ENCODE measurements around the gene SLC25A51.

Gene SLC25A51

GRCh38 chr9:37946971-37947370, 43.0 kb upstream of the SLC25A51 start:
- H3K27ac ChIP-seq (ENCODE audit: low read depth, low read length) = no peak overlapping the region
- H3K4me2 ChIP-seq (ENCODE audit: low read depth, low read length, poor library complexity, severe bottlenecking) = no peak overlapping the region
- H3K4me3 ChIP-seq (ENCODE audit: insufficient read depth, low read length, poor library complexity, severe bottlenecking) = no peak overlapping the region
- no peak overlapping the region for H2AFZ ChIP-seq (ENCODE audit: low read depth, low read length, severe bottlenecking)
- H3F3A ChIP-seq (ENCODE audit: insufficient read depth) = no peaks in the 10 kb centered on the region
- H3K9ac ChIP-seq (ENCODE audit: low read length) = no peak overlapping the region
- H3K27me3 ChIP-seq (ENCODE audit: low read length) = no peaks in the 10 kb centered on the region
- no peaks in the 10 kb centered on the region for H3K36me3 ChIP-seq (ENCODE audit: low read length)
- H4K20me1 ChIP-seq (ENCODE audit: low read depth, low read length) = no peaks in the 10 kb centered on the region
- no peaks in the 10 kb centered on the region for H3K79me2 ChIP-seq (ENCODE audit: insufficient read depth, low read length)
- H3K9me3 ChIP-seq (ENCODE audit: insufficient read depth, low read length) = no peaks in the 10 kb centered on the region
- TF ChIP-seq EZH2phosphoT487 (conservative IDR thresholded peaks at IDR 0.05; ENCODE audit: low read length) (no peak), CTCF (IDR thresholded peaks at IDR 0.05; ENCODE audit: insufficient read depth, low read length, poor library complexity, severe bottlenecking) (no peak)
- no peaks in the 10 kb centered on the region for H3K9me2 ChIP-seq (replicated peaks; ENCODE audit: insufficient read depth, low read length)

GRCh38 chr9:37946041-37946440, 42.1 kb upstream of the SLC25A51 start:
- Histone ChIP-seq H3K9me3 (ENCODE audit: insufficient read depth, low read length) (no peaks in the 10 kb centered on the region), H3K4me3 (ENCODE audit: insufficient read depth, low read length, poor library complexity, severe bottlenecking) (no peak overlapping the region), H3K27ac (ENCODE audit: low read depth, low read length) (no peak overlapping the region), H3K79me2 (ENCODE audit: insufficient read depth, low read length) (no peaks in the 10 kb centered on the region), H2AFZ (ENCODE audit: low read depth, low read length, severe bottlenecking) (no peak overlapping the region), H3K36me3 (ENCODE audit: low read length) (no peaks in the 10 kb centered on the region), H3K9me2 (replicated peaks; ENCODE audit: insufficient read depth, low read length) (no peaks in the 10 kb centered on the region), H4K20me1 (ENCODE audit: low read depth, low read length) (no peaks in the 10 kb centered on the region), H3K4me2 (ENCODE audit: low read depth, low read length, poor library complexity, severe bottlenecking) (no peak overlapping the region), H3K27me3 (ENCODE audit: low read length) (no peaks in the 10 kb centered on the region), H3K9ac (ENCODE audit: low read length) (no peak overlapping the region), H3F3A (ENCODE audit: insufficient read depth) (no peaks in the 10 kb centered on the region)
- TF ChIP-seq CTCF (IDR thresholded peaks at IDR 0.05; ENCODE audit: insufficient read depth, low read length, poor library complexity, severe bottlenecking) (no peak), EZH2phosphoT487 (conservative IDR thresholded peaks at IDR 0.05; ENCODE audit: low read length) (no peak)

GRCh38 chr9:37944671-37945481, 40.9 kb upstream of the SLC25A51 start:
- Histone ChIP-seq H3K27me3 (ENCODE audit: low read length) (no peaks in the 10 kb centered on the region), H3K9ac (ENCODE audit: low read length) (no peak overlapping the region), H3K9me3 (ENCODE audit: insufficient read depth, low read length) (no peaks in the 10 kb centered on the region), H4K20me1 (ENCODE audit: low read depth, low read length) (no peaks in the 10 kb centered on the region), H3K4me2 (ENCODE audit: low read depth, low read length, poor library complexity, severe bottlenecking) (no peak overlapping the region), H3K36me3 (ENCODE audit: low read length) (no peaks in the 10 kb centered on the region), H3F3A (ENCODE audit: insufficient read depth) (no peaks in the 10 kb centered on the region), H3K9me2 (replicated peaks; ENCODE audit: insufficient read depth, low read length) (no peaks in the 10 kb centered on the region), H3K79me2 (ENCODE audit: insufficient read depth, low read length) (no peaks in the 10 kb centered on the region), H3K27ac (ENCODE audit: low read depth, low read length) (no peak overlapping the region), H2AFZ (ENCODE audit: low read depth, low read length, severe bottlenecking) (no peak overlapping the region), H3K4me3 (ENCODE audit: insufficient read depth, low read length, poor library complexity, severe bottlenecking) (no peak overlapping the region)
- no peak for TF ChIP-seq CTCF (IDR thresholded peaks at IDR 0.05; ENCODE audit: insufficient read depth, low read length, poor library complexity, severe bottlenecking)
- no peak for TF ChIP-seq EZH2phosphoT487 (conservative IDR thresholded peaks at IDR 0.05; ENCODE audit: low read length)

Data from SU-DHL-6 (cell line).